ENCODE measurements around the gene MPC1L.

Gene MPC1L

DNA sequence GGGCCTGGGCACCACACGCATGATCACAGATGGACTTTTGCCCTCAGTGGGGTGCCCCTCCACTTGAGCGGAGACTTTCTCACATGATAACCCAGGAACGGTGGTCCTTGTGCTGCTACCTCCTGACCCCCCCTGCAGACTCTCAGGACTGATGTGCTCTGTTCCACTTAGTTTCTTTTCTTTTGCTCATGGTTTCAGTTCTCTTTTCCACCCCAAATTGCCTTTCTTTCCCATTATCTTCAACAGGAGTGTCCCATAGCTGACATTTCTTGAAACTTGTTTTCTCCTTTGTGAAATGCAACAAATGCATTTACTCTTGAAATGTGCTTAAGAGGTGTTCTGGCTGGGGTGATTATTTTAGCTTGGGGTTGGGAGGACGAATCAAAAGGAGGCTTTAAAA lies 9.0 kb downstream of the MPC1L start:
- no peak for DNase-seq

DNA sequence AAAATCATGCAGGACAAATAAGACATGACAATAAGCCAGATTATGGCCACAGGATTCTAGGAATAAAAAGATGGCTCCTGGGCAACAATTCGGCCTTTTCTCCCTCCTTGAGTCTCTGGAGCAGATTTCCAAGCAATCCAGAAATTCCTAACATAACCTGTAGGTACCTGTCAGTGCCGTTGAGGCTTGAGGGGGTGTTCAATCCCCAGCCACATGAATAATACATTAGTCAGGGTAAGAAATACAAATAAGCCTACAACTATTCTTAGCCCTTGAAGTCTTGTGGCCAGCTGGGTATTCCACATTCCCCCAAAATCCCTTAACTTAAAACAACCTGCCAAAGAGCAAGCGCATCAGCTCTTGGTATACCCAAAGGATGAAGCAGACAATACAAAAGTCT lies 14.5 kb downstream of the MPC1L start:
- no peak for DNase-seq

DNA sequence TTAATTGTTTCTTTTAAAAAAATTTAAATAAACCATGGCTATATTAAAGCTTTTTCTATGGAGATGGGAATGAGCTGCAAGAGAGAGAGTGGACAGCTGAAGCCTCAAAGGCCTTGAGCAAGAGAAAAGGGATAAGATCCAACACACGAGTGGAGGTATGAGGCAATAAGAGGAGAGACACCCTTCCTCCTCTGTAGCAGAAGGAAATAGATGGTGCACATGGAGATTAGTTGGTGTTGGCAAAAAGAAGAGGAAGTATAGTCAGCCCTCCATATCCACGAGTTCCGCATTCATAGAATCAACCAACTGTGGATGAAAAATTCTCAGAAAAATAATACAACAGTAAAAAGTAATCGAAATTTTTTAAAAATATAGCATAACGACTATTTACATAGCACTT lies 20.9 kb downstream of the MPC1L start:
- no peak for DNase-seq

DNA sequence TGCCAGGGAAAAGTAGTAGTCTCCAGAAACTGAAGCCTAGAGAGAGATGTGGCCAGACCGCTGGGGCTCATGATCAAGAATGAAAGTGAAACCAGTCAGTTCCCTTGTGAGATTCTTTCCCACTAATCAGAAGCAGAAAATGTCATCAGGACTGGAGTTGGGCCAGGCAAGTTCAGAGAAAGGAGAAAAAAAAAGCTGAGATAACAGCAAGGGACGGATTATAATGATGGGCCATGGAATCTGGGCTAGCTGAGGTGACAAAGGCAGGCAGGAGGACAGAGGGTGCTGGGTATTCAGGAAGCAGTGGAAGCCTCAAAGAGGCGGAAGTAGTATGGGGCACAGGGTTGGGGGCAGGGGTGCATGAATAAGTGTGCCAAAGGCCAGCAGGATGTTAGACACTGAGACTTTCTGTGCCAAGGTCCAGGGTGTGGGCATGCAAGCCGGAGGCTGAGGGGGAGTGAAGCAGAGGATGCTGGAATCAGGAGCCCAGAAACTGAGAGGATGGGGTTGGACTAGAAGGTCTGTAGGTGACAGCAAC lies 21.7 kb downstream of the MPC1L start:
- peak; percentile 28 to 36 for DNase-seq

DNA sequence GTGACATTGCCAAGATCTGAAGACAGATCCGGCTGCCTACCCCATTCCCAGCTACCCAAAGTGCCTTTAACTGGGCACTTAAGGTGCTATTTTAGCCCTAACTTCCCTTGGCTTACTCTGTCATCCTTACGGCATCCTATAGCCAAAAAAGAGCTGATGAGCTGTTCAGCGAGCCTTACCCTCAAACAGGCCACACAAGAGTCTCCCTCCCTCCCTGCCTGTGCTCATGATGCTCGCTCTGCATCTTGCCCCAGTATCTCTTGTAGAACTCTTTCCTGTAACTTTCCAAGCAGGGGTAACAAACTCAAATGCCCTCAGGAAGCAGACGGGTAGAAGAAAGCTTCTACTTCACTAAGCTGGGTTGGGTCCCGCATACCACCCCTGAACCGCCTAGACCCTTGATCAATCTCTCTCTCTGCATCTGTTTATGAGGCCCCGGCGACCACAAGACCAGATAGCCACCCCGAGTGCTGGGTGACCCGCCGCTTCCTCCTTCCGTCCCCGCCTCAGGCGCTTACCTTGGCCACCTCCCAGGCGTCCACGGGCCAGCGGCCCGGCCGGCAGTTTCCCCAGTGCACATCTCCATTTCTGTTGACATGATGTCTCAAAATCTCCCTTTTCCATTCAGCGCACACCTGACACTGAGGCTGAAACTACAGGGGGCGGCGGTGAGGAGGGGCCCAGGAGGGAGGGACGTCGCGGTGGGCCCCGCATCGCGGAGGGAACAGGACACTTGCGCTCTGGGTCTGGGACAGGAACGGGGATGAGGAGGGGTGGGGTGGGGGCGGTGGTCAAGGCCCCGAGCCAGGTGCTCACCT lies 23.5 kb downstream of the MPC1L start:
- DNase-seq: peak; percentile 18 to 29

DNA sequence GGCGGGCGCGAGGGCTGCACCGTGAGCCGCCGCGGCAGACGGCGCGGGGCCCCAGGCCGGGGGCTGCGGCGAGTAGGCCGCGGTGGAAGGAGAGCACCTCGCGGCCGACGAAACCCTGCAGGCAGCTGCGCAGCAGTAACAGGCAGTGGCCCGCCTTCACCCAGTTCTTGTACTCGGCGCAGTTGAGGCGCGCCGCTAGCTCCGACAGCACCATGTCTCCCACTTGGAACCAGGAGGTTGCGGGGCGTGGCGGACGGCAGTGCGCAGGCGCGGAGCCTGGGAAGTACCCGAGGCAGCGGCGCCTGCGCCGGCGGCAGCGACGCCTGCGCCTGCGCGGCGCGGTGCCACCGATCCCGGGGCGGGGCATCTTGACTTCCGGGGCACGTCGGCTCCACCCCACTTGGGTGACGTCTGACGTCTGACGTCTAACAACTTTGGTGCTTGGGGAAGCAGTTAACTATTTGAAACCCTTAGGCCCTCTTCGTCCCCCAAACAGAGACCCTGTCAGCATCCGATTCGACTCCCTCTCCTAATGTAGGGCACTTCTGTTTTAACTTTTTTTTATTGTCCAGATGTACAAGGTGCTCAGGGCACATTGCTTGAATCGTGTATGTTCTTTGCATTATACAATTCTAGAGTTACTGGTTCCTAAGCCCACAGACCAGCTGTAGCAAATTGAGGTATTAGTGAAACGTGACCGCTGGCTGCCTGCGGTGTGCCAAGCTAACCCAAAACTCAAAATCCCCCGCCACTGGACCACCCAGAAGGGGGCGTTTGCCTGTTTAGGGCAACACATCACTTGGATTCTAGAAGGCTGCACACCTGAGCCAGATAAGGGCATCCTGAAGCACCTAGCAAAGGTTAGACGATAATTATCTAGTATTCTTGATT lies 24.3 kb downstream of the MPC1L start, which contains the start of gene CXorf38:
Gene CXorf38 (minus strand): TSS at position 255 of the 891 bp plus-strand sequence. CDS start 41 bp downstream, at position 214.
- DNase-seq: peak; percentile 88 to 98

DNA sequence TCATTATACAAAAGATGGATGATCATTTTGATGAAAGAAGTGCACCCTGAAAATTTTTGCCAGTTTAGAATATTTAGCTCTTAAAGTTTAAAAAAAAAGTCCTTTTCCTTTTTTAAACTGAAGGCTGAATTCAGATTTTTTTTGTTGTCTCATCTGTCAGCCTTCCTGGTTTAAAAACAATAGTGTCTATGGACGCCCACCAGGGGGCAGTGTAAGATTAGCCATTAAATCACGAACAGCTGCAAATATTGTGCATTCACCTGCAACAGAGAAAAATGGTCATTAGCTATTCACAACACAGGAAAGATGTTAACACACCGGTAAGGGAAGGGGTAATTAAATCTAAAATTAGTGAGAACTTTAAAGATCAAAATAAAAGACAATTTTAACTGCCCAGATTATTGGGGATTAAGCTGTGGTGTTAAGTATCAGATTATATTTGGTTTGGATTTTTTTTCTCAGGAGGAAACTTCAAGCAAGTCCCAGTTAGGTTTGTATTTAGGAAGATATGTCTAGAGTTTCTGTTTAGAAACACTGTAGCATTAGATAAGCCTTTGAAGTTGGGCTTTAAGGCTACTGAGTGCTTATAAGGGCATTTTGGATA lies 28.5 kb downstream of the MPC1L start:
- DNase-seq: peak; percentile 65 to 84

DNA sequence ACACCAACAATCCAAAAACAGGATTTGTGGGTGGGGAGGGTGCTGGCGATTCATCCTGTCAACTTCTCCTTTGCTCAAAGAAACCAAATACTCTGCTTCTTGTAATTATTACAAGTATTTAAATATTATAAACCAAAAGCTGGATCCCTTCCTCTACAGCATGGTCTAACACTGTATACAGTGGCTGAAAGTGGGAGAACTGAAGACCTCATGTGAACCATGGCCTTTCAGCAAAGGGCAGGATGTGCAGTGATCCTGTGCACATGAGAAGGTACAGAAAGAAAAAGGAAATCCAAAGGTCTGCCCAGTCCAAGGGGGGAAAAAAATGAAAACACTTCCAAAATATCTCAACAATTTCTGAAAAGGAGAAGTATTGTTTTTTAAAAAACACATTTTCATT lies 29.4 kb downstream of the MPC1L start:
- DNase-seq: no peak

DNA sequence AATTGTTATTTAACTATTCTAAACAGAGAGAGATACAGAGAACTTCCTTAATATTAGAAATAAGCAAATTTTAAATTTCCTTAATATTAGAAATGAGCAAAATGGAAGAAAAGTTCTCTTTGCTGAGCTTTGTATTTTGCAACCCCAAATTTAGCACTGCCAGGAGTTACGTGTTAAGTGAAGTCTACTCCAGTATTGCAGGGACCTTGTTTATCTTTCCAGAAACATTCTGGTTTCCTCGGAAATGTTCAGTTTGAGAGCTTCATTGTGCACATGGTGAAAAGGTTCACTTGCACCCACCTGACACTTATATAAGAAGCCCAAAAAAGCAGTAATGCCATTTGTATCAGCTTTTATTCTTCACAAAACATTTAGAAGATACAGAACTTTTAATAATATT lies 30.3 kb downstream of the MPC1L start:
- DNase-seq: no peak

DNA sequence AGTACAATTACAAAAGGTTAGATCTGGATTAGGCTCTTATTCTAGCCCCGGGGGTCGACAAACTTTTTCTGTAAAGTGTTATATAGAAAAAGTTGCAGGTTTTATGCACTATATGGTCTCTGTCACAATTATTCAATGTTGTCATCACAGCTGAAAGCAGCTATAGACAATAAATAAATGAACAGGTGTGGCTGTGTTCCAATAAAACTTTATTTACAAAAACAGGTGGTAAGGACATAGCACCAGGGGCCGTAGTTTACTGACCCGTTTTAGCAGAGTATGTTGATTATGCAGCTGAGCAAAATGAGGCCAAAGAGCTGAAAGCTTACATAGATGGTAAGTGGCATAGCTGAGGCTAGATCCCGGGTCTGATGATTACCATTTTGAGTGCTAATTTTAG lies 37.2 kb downstream of the MPC1L start:
- DNase-seq: no peak

DNA sequence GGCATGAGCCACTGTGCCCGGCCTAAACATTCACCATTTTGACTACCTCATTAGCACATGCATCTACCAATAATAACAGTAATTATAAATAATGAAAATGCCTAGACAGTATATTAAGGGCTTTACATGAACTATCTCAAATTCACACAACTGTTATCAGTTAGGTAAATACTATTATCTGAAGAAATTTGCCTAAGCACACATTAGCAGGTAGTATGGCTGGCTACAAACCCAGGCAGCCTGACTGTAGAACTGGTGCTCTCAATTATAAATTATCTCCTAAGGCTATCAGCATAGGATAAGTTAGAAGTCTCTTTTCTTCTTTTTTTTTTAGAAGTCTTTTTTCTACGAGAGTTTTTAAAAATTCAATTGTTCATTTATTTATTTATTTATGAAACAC lies 38.3 kb downstream of the MPC1L start:
- no peak for DNase-seq

DNA sequence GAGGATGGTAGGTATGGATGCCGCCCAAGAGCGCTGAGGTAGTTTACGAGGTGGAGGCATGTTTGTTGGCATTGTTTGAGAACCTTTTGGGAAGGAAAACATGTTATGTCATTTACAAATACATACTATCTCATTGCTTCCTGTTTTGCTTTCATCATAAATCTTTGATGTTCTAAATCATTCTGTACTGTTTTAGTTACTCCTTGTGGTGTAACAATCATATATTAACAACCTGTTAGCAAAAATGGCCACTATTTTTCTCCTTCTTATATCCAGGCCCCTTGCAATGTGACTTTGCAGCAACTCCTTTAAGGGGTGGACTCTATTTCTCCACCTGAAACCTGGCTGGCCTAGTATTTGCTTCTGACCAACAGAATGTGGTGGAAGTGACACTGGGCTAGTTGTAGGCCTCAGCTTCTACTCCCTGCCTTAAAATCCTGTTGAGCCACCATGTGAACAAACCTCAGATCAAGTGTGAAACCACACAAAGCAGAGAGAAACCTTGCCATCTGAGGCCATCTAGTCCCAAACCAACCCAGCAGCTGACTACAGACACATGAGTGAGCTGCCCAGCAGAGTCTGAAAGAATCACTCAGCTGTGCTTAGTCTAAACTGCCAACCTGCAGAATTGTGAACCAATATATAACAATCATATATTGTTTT lies 40.0 kb downstream of the MPC1L start:
- DNase-seq: no peak

DNA sequence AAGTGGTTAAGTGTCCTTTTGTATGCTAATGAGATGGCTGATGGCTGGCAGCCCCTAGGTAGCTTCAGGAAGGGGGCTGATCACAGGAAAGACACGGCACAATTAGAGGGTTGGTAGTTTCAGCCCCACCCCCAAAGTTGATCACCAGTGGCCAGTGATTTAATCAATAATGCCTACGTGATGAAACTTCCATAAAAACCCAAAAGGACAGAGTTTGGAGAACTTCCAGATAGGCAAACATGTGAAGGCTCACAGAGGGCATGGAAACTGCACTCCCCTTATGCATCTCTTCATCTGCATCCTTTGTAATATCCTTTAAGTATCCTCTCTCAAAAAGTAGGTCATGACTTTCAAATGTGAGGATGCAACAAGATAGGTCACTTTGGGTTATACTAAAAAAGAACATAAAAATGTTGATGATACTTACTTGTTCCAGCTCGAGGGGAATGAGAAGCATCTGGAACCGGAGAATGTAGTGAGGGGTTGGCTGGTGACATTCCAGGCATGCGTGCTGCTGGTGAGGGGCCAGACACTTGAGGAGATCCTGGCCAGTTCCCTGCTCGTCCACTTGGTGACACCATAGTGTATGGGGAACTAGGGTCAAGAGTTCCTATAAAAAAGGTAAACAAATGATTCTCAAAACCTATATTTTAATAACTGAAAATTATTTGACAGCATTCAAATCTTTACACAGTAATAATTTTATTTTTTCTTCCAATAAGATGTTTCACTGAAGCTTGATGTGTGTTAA lies 40.8 kb downstream of the MPC1L start:
- no peak for DNase-seq

DNA sequence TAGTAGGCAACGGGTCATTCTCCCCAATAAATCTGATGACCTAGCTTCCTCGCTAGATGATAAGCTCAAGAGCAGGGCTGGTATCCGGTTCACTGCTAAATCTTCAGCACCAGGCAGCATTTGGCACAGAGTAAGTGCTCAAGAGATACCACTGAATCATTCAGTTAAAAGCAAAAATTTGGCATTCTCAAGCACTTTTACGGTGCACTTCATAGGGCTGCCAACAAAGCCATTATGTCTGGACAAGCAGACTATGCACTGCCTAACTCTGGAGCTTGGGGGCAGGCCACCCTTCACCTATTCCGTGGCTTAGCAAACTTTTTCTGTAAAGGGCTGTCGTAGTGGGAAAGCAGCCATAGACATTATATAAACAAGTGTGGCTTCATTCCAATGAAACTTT lies 47.9 kb downstream of the MPC1L start:
- DNase-seq: no peak
